HEK293T (cell line): Measurements from ENCODE around the gene DBH.

Experiments
- CTBP1 ChIP-seq: fragments of 450-650 bp; IDR thresholded peaks from 2 replicates; pipeline ENCODE4 v1.6.1; 2016; ENCODE audit warnings: borderline replicate concordance
- ELF4 ChIP-seq: fragments of 450-650 bp; IDR thresholded peaks from 2 replicates; pipeline ENCODE4 v1.6.1; 2017; ENCODE audit warnings: antibody characterized with exemption
- FOXK2 ChIP-seq: fragments of 450-650 bp; IDR thresholded peaks from 2 replicates; pipeline ENCODE4 v1.6.1; 2016; ENCODE audit warnings: mild to moderate bottlenecking
- FOXM1 ChIP-seq: fragments of 450-650 bp; IDR thresholded peaks from 2 replicates; pipeline ENCODE4 v1.6.1; 2017; ENCODE audit warnings: mild to moderate bottlenecking, borderline replicate concordance
- L3MBTL2 ChIP-seq: fragments of 450-650 bp; conservative IDR thresholded peaks from 2 replicates; pipeline ENCODE4 v1.6.1; 2016; ENCODE audit warnings: mild to moderate bottlenecking
- TARDBP ChIP-seq: fragments of 450-650 bp; IDR thresholded peaks from 2 replicates; pipeline ENCODE4 v1.6.1; 2016

DNA sequence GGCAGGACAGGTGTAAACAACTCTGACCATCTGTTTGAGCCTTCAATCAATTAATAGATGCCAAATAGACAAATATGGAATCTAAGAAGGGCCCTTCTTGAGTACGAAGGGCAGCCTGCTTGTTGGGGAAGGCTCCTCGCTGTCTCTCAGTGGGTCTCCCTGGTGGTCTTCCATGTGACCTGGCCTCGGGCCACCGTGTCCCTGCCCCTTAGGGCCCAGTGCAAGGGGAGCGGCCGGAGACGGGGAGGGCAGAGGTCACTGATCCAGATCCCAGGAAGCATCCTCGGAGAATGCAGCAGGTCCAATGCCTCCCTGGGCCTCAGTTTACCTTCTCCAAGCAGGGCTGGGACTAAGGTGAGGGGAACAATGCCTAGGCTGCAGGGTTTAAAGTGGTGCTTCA is 2.5 kb downstream of the DBH start:
- TF ChIP-seq TARDBP (no peak), FOXM1 (no peak), CTBP1 (no peak), FOXK2 (no peak), L3MBTL2 (no peak), ELF4 (no peak)
